Esophagus muscularis mucosa (tissue), 4 donors: ENCODE results near the gene CDH1.

ENCODE experiments used
- EP300 ChIP-seq: sonication (generic); formaldehyde crosslinking; IDR thresholded peaks from one replicate; pipeline ENCODE4 v1.6.1; 2017; ENCODE audit warnings: antibody characterized with exemption
- POLR2A ChIP-seq: fragments of 450-650 bp; IDR thresholded peaks from one replicate; pipeline ENCODE4 v1.6.1; 2017; ENCODE audit warnings: antibody characterized with exemption, moderate library complexity, mild to moderate bottlenecking, low read depth
- POLR2AphosphoS5 ChIP-seq, 2 donors: sonication (generic); formaldehyde crosslinking; IDR thresholded peaks; one replicate each; pipeline ENCODE4 v1.6.1; 2017; ENCODE audit warnings: antibody characterized with exemption in 2 of 2
- TF ChIP-seq, protein P1 (sequence below), 3 experiments: fragments of 200-600 bp in 2 of 3; fragments of 450-650 bp in 1 of 3; sonication (generic) in 2 of 3; IDR thresholded peaks; one replicate each; pipeline ENCODE4 v1.5.1; 2017 to 2019; ENCODE audit warnings: antibody characterized with exemption in 3 of 3, mild to moderate bottlenecking in 2 of 3, moderate library complexity in 1 of 3

DNA sequence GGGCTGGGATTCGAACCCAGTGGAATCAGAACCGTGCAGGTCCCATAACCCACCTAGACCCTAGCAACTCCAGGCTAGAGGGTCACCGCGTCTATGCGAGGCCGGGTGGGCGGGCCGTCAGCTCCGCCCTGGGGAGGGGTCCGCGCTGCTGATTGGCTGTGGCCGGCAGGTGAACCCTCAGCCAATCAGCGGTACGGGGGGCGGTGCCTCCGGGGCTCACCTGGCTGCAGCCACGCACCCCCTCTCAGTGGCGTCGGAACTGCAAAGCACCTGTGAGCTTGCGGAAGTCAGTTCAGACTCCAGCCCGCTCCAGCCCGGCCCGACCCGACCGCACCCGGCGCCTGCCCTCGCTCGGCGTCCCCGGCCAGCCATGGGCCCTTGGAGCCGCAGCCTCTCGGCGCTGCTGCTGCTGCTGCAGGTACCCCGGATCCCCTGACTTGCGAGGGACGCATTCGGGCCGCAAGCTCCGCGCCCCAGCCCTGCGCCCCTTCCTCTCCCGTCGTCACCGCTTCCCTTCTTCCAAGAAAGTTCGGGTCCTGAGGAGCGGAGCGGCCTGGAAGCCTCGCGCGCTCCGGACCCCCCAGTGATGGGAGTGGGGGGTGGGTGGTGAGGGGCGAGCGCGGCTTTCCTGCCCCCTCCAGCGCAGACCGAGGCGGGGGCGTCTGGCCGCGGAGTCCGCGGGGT is at the start of gene CDH1:
- TF ChIP-seq, protein P1, sequence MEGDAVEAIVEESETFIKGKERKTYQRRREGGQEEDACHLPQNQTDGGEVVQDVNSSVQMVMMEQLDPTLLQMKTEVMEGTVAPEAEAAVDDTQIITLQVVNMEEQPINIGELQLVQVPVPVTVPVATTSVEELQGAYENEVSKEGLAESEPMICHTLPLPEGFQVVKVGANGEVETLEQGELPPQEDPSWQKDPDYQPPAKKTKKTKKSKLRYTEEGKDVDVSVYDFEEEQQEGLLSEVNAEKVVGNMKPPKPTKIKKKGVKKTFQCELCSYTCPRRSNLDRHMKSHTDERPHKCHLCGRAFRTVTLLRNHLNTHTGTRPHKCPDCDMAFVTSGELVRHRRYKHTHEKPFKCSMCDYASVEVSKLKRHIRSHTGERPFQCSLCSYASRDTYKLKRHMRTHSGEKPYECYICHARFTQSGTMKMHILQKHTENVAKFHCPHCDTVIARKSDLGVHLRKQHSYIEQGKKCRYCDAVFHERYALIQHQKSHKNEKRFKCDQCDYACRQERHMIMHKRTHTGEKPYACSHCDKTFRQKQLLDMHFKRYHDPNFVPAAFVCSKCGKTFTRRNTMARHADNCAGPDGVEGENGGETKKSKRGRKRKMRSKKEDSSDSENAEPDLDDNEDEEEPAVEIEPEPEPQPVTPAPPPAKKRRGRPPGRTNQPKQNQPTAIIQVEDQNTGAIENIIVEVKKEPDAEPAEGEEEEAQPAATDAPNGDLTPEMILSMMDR (IDR thresholded peaks at IDR 0.05) = no peak
- TF ChIP-seq POLR2A = no peak
- no peak for TF ChIP-seq POLR2AphosphoS5 (IDR thresholded peaks at IDR 0.05)
- TF ChIP-seq EP300 = no peak
